ENCODE data around the gene THBS4.

Gene THBS4

GRCh38 chr5:80119372-80119771, 84.2 kb downstream of the THBS4 start:
- in situ Hi-C loops (cut with HindIII; ENCODE audit: low sequenced_read_pairs), result no loop called here
- DNase-seq (ENCODE audit: low read depth, low spot score), result no peak
- no peak overlapping the region for H3K4me3 ChIP-seq (ENCODE audit: low read depth, low read length)
- TF ChIP-seq, protein P1, sequence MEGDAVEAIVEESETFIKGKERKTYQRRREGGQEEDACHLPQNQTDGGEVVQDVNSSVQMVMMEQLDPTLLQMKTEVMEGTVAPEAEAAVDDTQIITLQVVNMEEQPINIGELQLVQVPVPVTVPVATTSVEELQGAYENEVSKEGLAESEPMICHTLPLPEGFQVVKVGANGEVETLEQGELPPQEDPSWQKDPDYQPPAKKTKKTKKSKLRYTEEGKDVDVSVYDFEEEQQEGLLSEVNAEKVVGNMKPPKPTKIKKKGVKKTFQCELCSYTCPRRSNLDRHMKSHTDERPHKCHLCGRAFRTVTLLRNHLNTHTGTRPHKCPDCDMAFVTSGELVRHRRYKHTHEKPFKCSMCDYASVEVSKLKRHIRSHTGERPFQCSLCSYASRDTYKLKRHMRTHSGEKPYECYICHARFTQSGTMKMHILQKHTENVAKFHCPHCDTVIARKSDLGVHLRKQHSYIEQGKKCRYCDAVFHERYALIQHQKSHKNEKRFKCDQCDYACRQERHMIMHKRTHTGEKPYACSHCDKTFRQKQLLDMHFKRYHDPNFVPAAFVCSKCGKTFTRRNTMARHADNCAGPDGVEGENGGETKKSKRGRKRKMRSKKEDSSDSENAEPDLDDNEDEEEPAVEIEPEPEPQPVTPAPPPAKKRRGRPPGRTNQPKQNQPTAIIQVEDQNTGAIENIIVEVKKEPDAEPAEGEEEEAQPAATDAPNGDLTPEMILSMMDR (IDR thresholded peaks at IDR 0.05; ENCODE audit: low read depth, low read length), result no peak

- TF ChIP-seq, protein P1 (IDR thresholded peaks at IDR 0.05; ENCODE audit: low read depth, low read length), result no peak
- H3K4me3 ChIP-seq (ENCODE audit: low read depth, low read length), result no peak overlapping the region
- in situ Hi-C loops (cut with HindIII; ENCODE audit: low sequenced_read_pairs), result no loop called here
- no peak for DNase-seq (ENCODE audit: low read depth, low spot score)
Observed at GRCh38 chr5:80122579-80122978, 87.4 kb downstream of the THBS4 start.

DNA sequence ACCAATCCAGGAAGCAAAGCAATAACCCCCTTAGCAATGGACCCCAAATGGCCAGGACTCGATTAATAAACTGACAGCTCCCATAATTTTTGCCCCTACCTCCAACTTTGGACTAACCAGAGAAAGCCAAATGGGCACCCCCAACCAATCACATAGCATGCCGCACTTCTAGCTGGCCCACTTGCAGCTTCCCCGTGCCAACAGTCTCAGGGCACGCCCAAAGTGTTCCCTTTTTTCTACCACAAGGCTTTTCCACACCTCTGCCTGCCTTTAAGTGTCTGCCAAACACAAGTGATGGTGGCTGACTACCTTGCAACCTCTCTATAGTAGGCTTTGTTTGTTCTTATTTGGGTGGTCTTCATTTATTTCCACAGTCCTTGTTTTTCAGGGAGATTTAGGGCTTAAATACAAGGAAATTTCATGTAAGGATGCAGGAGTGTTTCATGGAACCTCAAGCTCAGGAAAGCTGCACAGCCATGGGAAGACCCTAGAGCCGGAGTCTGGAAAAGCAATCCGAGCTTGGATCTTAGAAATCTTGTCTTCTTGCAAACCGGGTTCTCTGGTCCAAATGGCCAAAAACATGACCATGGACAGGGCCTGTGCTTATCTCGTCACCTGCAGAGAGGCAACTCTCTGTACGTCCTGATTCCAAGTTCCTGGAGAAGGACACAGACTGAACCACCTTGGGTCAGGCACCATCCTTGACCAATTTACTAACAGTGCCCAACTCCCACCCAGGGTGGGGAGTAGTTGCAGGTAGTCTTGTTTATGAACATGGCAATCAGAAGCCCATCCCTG, 89.2 kb downstream of the THBS4 start:
- TF ChIP-seq, protein P1 (IDR thresholded peaks at IDR 0.05; ENCODE audit: low read depth, low read length), result no peak
- in situ Hi-C loops (cut with HindIII; ENCODE audit: low sequenced_read_pairs), result no loop called here
- H3K4me3 ChIP-seq (ENCODE audit: low read depth, low read length), result no peak overlapping the region
- no peak for DNase-seq (ENCODE audit: low read depth, low spot score)

DNA sequence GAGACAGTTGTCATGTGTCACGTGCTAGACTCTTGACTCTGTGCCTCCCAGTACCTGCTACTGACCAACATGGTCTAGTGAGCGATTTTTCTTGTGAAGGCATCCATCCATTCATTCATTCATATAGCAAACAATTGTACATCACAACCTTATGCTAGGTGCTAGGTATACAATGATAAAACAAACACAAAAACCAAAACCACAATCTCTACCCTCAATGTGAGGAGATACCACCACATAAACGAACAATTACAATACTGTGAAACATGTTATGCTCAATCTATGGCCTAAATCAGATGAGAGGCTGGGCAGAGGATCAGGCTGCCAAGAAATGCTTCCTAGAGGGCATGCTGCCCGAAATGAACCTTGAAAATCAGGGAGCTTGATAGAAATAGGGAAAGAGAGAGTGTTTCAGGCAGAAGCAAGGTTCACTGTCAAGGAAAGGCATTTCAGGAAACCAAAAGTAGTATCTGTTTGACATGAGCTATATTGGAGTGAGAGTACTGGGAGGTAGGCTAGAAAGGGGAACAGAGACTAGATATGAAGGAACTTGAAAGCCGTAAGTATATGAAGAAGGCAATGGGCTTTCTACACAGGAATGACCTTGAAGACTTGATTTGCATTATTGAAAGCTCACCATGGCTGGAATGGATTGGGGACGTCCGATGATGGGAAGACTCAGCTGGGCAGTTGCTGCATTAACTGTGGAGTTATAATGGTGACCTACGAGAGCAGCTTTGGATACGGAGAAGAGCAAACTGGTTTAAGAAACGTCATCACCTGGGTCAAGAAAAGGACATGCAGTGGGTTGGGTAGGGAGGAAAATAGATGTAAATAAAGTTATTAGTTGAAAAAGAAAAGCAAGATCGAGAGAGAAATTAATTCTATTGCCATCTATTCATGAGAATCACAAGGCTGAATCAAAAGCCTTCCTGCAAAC, 90.1 kb downstream of the THBS4 start:
- TF ChIP-seq, protein P1 (IDR thresholded peaks at IDR 0.05; ENCODE audit: low read depth, low read length), result no peak
- in situ Hi-C loops (cut with HindIII; ENCODE audit: low sequenced_read_pairs), result no loop called here
- DNase-seq (ENCODE audit: low read depth, low spot score), result no peak
- no peak overlapping the region for H3K4me3 ChIP-seq (ENCODE audit: low read depth, low read length)

GRCh38 chr5:80125962-80126480, 90.9 kb downstream of the THBS4 start:
- DNase-seq (ENCODE audit: low read depth, low spot score), result peak; percentile 84
- in situ Hi-C loops (cut with HindIII; ENCODE audit: low sequenced_read_pairs), result no loop called here
- no peak overlapping the region for H3K4me3 ChIP-seq (ENCODE audit: low read depth, low read length)
- TF ChIP-seq, protein P1 (IDR thresholded peaks at IDR 0.05; ENCODE audit: low read depth, low read length), result no peak

DNA sequence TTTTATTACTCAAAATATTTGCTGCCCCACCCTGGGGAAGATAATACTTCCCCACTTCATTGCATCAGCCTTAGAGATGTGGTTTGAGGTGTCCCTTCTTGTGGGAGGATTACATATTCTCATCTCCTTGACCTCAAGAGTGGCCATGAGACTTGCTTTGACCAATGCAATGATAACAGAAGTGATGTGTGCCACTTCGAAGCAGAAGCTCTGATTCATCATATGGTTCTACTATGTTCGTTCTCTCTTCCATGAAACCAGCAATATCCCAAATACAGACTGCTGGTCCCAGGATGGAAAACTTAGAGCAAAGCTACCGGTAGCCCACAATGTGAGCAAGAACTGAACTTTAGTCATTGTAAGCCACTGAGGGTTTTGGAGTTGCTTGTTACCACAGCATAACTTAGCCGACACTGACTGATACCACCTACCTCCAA, 92.0 kb downstream of the THBS4 start:
- no peak for DNase-seq (ENCODE audit: low read depth, low spot score)
- in situ Hi-C loops (cut with HindIII; ENCODE audit: low sequenced_read_pairs), result no loop called here
- no peak overlapping the region for H3K4me3 ChIP-seq (ENCODE audit: low read depth, low read length)
- TF ChIP-seq, protein P1 (IDR thresholded peaks at IDR 0.05; ENCODE audit: low read depth, low read length), result no peak
